ENCODE data around the gene PARP4.

DNA sequence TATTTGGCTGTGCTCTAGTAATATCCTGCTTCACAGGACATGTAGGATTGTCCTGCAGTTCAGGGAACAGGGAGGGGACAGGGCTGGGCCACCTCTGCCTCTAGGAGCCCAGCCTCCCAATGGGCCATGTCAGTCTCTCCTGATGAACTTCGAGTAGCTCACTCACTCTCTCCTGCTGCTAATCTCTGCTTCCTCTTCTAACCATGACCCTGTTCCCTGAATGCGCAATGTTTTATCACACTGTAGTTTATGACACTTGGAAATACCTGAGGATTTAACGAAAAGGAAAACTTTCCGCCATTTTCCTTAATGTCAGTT is 9.2 kb downstream of the PARP4 start:
- TF ChIP-seq CTCF (IDR thresholded peaks at IDR 0.05 in 4 of 5, conservative IDR thresholded peaks at IDR 0.05 in 1 of 5): no peak
- TF ChIP-seq POLR2A (IDR thresholded peaks at IDR 0.05): no peak

Data from gastrocnemius medialis (tissue), 4 donors.